ENCODE data around the gene NUDT21.

DNA sequence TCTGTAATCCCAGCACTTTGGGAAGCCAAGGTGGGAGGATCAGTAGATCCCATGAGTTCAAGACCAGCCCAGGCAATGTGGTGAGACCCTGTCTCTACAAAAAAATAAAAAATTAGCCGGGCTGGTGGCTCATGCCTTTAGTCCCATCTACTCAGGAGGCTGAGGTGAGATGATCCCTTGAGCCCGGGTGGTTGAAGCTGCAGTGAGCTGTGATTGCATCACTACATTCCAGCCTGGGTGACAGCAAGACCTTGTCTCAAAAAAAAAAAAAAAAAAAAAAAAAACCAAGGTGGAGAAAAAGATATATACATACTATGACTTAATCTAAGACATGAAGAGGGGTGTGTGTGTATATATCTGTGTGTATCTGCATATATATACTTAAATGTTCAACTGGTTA lies 42.0 kb upstream of the NUDT21 start:
- TF ChIP-seq, protein P1, sequence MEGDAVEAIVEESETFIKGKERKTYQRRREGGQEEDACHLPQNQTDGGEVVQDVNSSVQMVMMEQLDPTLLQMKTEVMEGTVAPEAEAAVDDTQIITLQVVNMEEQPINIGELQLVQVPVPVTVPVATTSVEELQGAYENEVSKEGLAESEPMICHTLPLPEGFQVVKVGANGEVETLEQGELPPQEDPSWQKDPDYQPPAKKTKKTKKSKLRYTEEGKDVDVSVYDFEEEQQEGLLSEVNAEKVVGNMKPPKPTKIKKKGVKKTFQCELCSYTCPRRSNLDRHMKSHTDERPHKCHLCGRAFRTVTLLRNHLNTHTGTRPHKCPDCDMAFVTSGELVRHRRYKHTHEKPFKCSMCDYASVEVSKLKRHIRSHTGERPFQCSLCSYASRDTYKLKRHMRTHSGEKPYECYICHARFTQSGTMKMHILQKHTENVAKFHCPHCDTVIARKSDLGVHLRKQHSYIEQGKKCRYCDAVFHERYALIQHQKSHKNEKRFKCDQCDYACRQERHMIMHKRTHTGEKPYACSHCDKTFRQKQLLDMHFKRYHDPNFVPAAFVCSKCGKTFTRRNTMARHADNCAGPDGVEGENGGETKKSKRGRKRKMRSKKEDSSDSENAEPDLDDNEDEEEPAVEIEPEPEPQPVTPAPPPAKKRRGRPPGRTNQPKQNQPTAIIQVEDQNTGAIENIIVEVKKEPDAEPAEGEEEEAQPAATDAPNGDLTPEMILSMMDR (IDR thresholded peaks at IDR 0.05 in 2 of 3, conservative IDR thresholded peaks at IDR 0.05 in 1 of 3; ENCODE audit: control insufficient read depth in 2 of 3, extremely low read depth in 1 of 3, insufficient read depth in 1 of 3, low read depth in 3 of 3, low read length in 3 of 3): no peak
- TF ChIP-seq STAT3 (IDR thresholded peaks at IDR 0.05; ENCODE audit: low read depth, low read length) (no peak), BACH1 (IDR thresholded peaks at IDR 0.05; ENCODE audit: borderline replicate concordance) (no peak)
- TF ChIP-seq, protein P2, sequence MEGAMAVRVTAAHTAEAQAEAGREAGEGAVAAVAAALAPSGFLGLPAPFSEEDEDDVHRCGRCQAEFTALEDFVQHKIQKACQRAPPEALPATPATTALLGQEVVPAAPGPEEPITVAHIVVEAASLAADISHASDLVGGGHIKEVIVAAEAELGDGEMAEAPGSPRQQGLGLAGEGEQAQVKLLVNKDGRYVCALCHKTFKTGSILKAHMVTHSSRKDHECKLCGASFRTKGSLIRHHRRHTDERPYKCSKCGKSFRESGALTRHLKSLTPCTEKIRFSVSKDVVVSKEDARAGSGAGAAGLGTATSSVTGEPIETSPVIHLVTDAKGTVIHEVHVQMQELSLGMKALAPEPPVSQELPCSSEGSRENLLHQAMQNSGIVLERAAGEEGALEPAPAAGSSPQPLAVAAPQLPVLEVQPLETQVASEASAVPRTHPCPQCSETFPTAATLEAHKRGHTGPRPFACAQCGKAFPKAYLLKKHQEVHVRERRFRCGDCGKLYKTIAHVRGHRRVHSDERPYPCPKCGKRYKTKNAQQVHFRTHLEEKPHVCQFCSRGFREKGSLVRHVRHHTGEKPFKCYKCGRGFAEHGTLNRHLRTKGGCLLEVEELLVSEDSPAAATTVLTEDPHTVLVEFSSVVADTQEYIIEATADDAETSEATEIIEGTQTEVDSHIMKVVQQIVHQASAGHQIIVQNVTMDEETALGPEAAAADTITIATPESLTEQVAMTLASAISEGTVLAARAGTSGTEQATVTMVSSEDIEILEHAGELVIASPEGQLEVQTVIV (IDR thresholded peaks at IDR 0.05; ENCODE audit: borderline replicate concordance, partially characterized antibody): no peak
- TF ChIP-seq, protein P3, sequence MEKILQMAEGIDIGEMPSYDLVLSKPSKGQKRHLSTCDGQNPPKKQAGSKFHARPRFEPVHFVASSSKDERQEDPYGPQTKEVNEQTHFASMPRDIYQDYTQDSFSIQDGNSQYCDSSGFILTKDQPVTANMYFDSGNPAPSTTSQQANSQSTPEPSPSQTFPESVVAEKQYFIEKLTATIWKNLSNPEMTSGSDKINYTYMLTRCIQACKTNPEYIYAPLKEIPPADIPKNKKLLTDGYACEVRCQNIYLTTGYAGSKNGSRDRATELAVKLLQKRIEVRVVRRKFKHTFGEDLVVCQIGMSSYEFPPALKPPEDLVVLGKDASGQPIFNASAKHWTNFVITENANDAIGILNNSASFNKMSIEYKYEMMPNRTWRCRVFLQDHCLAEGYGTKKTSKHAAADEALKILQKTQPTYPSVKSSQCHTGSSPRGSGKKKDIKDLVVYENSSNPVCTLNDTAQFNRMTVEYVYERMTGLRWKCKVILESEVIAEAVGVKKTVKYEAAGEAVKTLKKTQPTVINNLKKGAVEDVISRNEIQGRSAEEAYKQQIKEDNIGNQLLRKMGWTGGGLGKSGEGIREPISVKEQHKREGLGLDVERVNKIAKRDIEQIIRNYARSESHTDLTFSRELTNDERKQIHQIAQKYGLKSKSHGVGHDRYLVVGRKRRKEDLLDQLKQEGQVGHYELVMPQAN (conservative IDR thresholded peaks at IDR 0.05): no peak

Data from GM12878 (cell line).